Stimulated activated naive CD8-positive, alpha-beta T cell treated with anti-CD3 and anti-CD28 coated beads, Interleukin-15, Interleukin-2, amounts not matched to agents 100 U/mL and 50 U/mL, for 24 hours (primary cell): ENCODE data around the gene CACNA1G.

Source experiments
- ATAC-seq: fragments of 150-1000 bp; cut with Tn5 transposase; one replicate; pipeline ENCODE4 v1.10.0; 2021
- DNase-seq: peaks from one replicate; pipeline ENCODE4 v3.0.0; 2021

The CACNA1G gene

GRCh38 chr17:50568659-50569058, 8.1 kb downstream of the CACNA1G start:
- DNase-seq: no peak
- no peak for ATAC-seq

GRCh38 chr17:50569592-50569991, 9.1 kb downstream of the CACNA1G start:
- ATAC-seq (no peak), DNase-seq (no peak)

GRCh38 chr17:50570032-50570431, 9.5 kb downstream of the CACNA1G start:
- ATAC-seq: no peak
- no peak for DNase-seq

GRCh38 chr17:50570528-50570927, 10.0 kb downstream of the CACNA1G start:
- DNase-seq (no peak), ATAC-seq (no peak)

GRCh38 chr17:50571681-50572080, 11.2 kb downstream of the CACNA1G start:
- ATAC-seq: no peak

GRCh38 chr17:50572541-50572940, 12.0 kb downstream of the CACNA1G start:
- DNase-seq (no peak), ATAC-seq (no peak)

More at GRCh38 chr17:50571681-50572080, 11.2 kb downstream of the CACNA1G start:
- no peak for DNase-seq

GRCh38 chr17:50573866-50574611, 13.5 kb downstream of the CACNA1G start:
- DNase-seq: no peak
- ATAC-seq: no peak

- DNase-seq (no peak), ATAC-seq (no peak)
Measured at GRCh38 chr17:50575581-50576210, 15.2 kb downstream of the CACNA1G start.

- ATAC-seq: no peak
- no peak for DNase-seq
Measured at GRCh38 chr17:50576864-50577263, 16.3 kb downstream of the CACNA1G start.

GRCh38 chr17:50577451-50577954, 17.0 kb downstream of the CACNA1G start:
- DNase-seq: no peak
- no peak for ATAC-seq

GRCh38 chr17:50578173-50578572, 17.7 kb downstream of the CACNA1G start:
- DNase-seq (no peak), ATAC-seq (no peak)

GRCh38 chr17:50579399-50579798, 18.9 kb downstream of the CACNA1G start:
- DNase-seq (no peak), ATAC-seq (no peak)

GRCh38 chr17:50580646-50581045, 20.1 kb downstream of the CACNA1G start:
- no peak for ATAC-seq
- DNase-seq: no peak

- DNase-seq: no peak
- no peak for ATAC-seq
Measured at GRCh38 chr17:50581316-50581715, 20.8 kb downstream of the CACNA1G start.

GRCh38 chr17:50582741-50583140, 22.2 kb downstream of the CACNA1G start:
- DNase-seq (no peak), ATAC-seq (no peak)

- no peak for ATAC-seq
- no peak for DNase-seq
Measured at GRCh38 chr17:50583641-50584040, 23.1 kb downstream of the CACNA1G start.

- ATAC-seq (no peak), DNase-seq (no peak)
Measured at GRCh38 chr17:50584116-50584515, 23.6 kb downstream of the CACNA1G start.

- DNase-seq: no peak
- ATAC-seq: no peak
Measured at GRCh38 chr17:50584749-50585148, 24.2 kb downstream of the CACNA1G start.

- DNase-seq (no peak), ATAC-seq (no peak)
Measured at GRCh38 chr17:50585346-50585745, 24.8 kb downstream of the CACNA1G start.

- DNase-seq (no peak), ATAC-seq (no peak)
Measured at GRCh38 chr17:50585891-50586290, 25.4 kb downstream of the CACNA1G start.

- ATAC-seq: no peak
- DNase-seq: no peak
Measured at GRCh38 chr17:50586421-50587247, 26.1 kb downstream of the CACNA1G start.

GRCh38 chr17:50587571-50587970, 27.1 kb downstream of the CACNA1G start:
- ATAC-seq (no peak), DNase-seq (no peak)
